DND-41 (cell line): Measurements from ENCODE around the gene TMEM14A.

Source experiments
- ATAC-seq: fragments of 200-7000 bp; cut with Tn5 transposase; 3 replicates; pipeline ENCODE4 v1.9.1; 2021; ENCODE audit warnings: low read depth; ENCODE audit not compliant: insufficient read depth
- DNase-seq: peaks from one replicate; pipeline ENCODE4 v3.0.0-alpha.2; 2020
- H2AFZ ChIP-seq: 2 replicates; pipeline ENCODE4 v1.6.0; 2012; ENCODE audit warnings: low read depth, low read length
- H3K27ac ChIP-seq: 2 replicates; pipeline ENCODE4 v1.5.1; 2012; ENCODE audit warnings: low read length, inconsistent platforms
- H3K27me3 ChIP-seq: fragments of 200-600 bp; sonication (generic); 2 replicates; pipeline ENCODE4 v1.6.0; 2012; ENCODE audit warnings: low read length, mild to moderate bottlenecking, inconsistent platforms; ENCODE audit not compliant: insufficient read depth, poor library complexity
- H3K36me3 ChIP-seq: 2 replicates; pipeline ENCODE4 v1.5.1; 2012; ENCODE audit warnings: low read length, inconsistent platforms; ENCODE audit not compliant: insufficient read depth
- H3K4me1 ChIP-seq: 2 replicates; pipeline ENCODE4 v1.5.1; 2012; ENCODE audit warnings: mild to moderate bottlenecking, low read length; ENCODE audit not compliant: insufficient read depth
- H3K4me2 ChIP-seq: 2 replicates; pipeline ENCODE4 v1.6.0; 2012; ENCODE audit warnings: mild to moderate bottlenecking, moderate library complexity, low read length, inconsistent platforms; ENCODE audit not compliant: insufficient read depth
- H3K4me3 ChIP-seq, 2 experiments: fragments of 200-600 bp in 1 of 2; shearing (Covaris generic) in 1 of 2; 2 replicates each; pipeline ENCODE4 v1.5.1; 2012 to 2016; ENCODE audit warnings: inconsistent platforms in 2 of 2, low read length in 2 of 2, mild to moderate bottlenecking in 2 of 2, low read depth in 1 of 2, moderate library complexity in 1 of 2
- H3K79me2 ChIP-seq: 2 replicates; pipeline ENCODE4 v1.6.0; 2012; ENCODE audit warnings: low read length, inconsistent platforms; ENCODE audit not compliant: insufficient read depth
- H3K9ac ChIP-seq: 2 replicates; pipeline ENCODE4 v1.6.0; 2012; ENCODE audit warnings: low read depth, mild to moderate bottlenecking, inconsistent platforms, low read length, moderate library complexity
- H3K9me3 ChIP-seq: 2 replicates; pipeline ENCODE4 v1.5.1; 2012; ENCODE audit warnings: low read length, moderate library complexity, mild to moderate bottlenecking, inconsistent platforms; ENCODE audit not compliant: insufficient read depth, severe bottlenecking
- H4K20me1 ChIP-seq: 2 replicates; pipeline ENCODE4 v1.6.0; 2012; ENCODE audit warnings: low read length; ENCODE audit not compliant: insufficient read depth
- EZH2 ChIP-seq: IDR thresholded peaks from 3 replicates; pipeline ENCODE4 v1.6.1; 2012; ENCODE audit warnings: borderline replicate concordance, low read depth, mild to moderate bottlenecking, moderate library complexity, low read length, inconsistent platforms; ENCODE audit not compliant: severe bottlenecking
- TF ChIP-seq, protein P1 (sequence below): IDR thresholded peaks from 2 replicates; pipeline ENCODE4 v1.5.1; 2012; ENCODE audit warnings: borderline replicate concordance, low read length, moderate library complexity, mild to moderate bottlenecking; ENCODE audit not compliant: poor library complexity, severe bottlenecking; ENCODE audit errors: extremely low read depth

TMEM14A gene

DNA sequence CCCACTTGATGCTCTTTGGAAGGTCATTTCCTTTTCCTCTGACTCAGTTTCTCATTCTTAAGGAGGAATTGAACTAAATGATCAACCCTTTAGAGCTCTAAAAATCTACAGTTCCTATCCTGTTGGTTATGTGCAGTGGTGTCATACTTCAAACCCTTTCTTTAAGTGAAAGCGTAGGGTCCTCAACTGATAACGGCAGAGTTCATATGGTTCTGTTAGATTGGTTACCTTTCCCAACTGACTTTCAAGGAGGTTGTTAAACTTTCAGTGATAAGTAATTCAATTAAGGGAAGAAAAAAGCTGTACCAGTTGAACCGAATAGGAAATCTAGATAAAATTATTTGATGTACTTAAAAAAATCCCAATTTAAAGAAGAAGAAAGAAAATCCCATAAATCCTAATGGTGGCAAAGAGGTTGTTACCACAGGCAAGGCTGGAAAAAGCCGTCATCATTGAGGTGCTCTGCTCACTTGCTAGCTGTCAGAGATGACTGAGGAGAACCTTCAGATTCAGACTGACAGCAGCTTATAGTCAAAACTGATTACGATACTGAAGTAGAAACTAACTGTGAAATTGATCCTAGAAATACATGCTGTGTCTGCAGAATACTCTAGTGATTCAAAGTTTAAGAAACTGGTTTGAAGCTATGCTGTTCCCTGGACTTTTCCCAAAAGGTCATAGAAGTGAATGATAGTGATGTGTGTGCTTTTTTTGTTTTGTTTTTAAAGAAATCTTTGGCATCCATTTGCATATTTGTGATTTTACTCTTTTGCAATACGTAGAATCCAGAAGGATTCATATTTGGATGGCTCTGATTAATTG is 16.2 kb downstream of the TMEM14A start:
- H3K27ac ChIP-seq: no peak overlapping the region
- H3K79me2 ChIP-seq: no peaks in the 10 kb centered on the region
- DNase-seq (no peak), ATAC-seq (no peak)
- H3K9ac ChIP-seq: no peak overlapping the region
- peaks cover 10% of the 10 kb centered on the region; the same call in 1 of the 2 replicates for H3K36me3 ChIP-seq
- no peaks in the 10 kb centered on the region for H3K9me3 ChIP-seq
- H3K27me3 ChIP-seq: no peaks in the 10 kb centered on the region
- no peak overlapping the region for H2AFZ ChIP-seq
- no peak overlapping the region for H3K4me3 ChIP-seq
- no peaks in the 10 kb centered on the region for H4K20me1 ChIP-seq
- H3K4me1 ChIP-seq: no peaks in the 10 kb centered on the region
- H3K4me2 ChIP-seq: no peak overlapping the region
- no peak for TF ChIP-seq EZH2

DNA sequence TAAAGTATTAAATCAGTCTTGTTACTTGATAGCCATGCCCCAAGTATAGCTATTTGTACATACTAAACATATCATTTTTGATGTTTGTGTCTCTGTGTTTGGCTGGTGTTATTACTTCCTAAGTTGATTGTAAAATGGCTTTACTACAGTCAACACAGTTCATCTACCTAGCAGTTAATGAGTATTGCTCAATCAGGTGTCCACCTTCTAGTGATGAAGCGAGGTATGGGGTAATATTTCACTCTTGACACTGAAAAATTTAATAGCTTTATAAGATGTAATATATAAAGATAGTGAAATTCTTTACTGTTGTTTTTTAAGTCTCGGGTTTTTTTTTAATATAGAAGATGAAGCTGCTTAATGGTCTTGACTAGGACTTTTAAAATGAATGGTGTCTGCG is 18.9 kb downstream of the TMEM14A start:
- H3K9ac ChIP-seq: no peak overlapping the region
- ATAC-seq: no peak

DNA sequence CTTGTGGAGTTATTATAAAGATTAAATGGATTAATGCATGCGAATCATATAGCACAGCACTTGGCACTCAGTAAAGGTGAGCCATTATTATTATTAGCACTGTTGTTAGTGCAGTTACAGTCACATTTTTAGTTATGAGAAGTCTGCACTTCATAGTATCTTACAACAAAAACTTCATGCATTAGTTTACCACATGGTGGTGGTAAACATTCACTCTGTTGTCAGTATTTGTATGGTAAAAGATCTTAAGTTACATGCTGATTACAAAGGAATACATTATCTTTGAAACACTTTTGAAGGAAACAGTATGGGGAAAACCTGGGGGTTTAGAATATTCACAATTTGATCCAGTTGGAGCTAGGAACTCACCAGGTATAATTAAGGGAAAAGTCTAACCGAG is 20.8 kb downstream of the TMEM14A start:
- Histone ChIP-seq H4K20me1 (no peaks in the 10 kb centered on the region), H2AFZ (no peak overlapping the region), H3K9me3 (no peaks in the 10 kb centered on the region), H3K4me1 (no peaks in the 10 kb centered on the region), H3K4me2 (no peak overlapping the region), H3K4me3 (no peak overlapping the region), H3K27ac (no peak overlapping the region), H3K27me3 (no peaks in the 10 kb centered on the region), H3K36me3 (no peaks in the 10 kb centered on the region), H3K9ac (no peak overlapping the region), H3K79me2 (no peaks in the 10 kb centered on the region)
- TF ChIP-seq EZH2: no peak
- DNase-seq: no peak
- no peak for ATAC-seq

More for the DNA sequence above, 18.9 kb downstream of the TMEM14A start:
- H3K4me3 ChIP-seq: no peak overlapping the region
- H4K20me1 ChIP-seq: no peaks in the 10 kb centered on the region
- H3K27ac ChIP-seq: no peak overlapping the region
- no peaks in the 10 kb centered on the region for H3K27me3 ChIP-seq
- H2AFZ ChIP-seq: no peak overlapping the region
- no peak for DNase-seq
- no peaks in the 10 kb centered on the region for H3K79me2 ChIP-seq
- TF ChIP-seq, protein P1, sequence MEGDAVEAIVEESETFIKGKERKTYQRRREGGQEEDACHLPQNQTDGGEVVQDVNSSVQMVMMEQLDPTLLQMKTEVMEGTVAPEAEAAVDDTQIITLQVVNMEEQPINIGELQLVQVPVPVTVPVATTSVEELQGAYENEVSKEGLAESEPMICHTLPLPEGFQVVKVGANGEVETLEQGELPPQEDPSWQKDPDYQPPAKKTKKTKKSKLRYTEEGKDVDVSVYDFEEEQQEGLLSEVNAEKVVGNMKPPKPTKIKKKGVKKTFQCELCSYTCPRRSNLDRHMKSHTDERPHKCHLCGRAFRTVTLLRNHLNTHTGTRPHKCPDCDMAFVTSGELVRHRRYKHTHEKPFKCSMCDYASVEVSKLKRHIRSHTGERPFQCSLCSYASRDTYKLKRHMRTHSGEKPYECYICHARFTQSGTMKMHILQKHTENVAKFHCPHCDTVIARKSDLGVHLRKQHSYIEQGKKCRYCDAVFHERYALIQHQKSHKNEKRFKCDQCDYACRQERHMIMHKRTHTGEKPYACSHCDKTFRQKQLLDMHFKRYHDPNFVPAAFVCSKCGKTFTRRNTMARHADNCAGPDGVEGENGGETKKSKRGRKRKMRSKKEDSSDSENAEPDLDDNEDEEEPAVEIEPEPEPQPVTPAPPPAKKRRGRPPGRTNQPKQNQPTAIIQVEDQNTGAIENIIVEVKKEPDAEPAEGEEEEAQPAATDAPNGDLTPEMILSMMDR: no peak
- no peak for TF ChIP-seq EZH2
- H3K36me3 ChIP-seq: no peaks in the 10 kb centered on the region
- H3K9me3 ChIP-seq: no peaks in the 10 kb centered on the region
- H3K4me1 ChIP-seq: no peaks in the 10 kb centered on the region
- H3K4me2 ChIP-seq: no peak overlapping the region

GRCh38 chr6:52693773-52694172 is 22.9 kb downstream of the TMEM14A start:
- Histone ChIP-seq H3K79me2 (no peaks in the 10 kb centered on the region), H3K4me2 (no peak overlapping the region), H3K36me3 (no peaks in the 10 kb centered on the region), H2AFZ (no peak overlapping the region), H3K4me1 (no peaks in the 10 kb centered on the region), H3K27me3 (no peaks in the 10 kb centered on the region), H3K9ac (no peak overlapping the region), H4K20me1 (no peaks in the 10 kb centered on the region), H3K9me3 (no peaks in the 10 kb centered on the region), H3K4me3 (no peak overlapping the region), H3K27ac (no peak overlapping the region)
- ATAC-seq (no peak), DNase-seq (no peak)
- TF ChIP-seq EZH2: no peak
- TF ChIP-seq, protein P1: no peak
